HCT116 (cell line): ENCODE data around the gene POU2F3. TPM values are rescaled to one million over a fixed set of nuclear protein-coding genes. Genes with fewer than 3 reads are reported as not detected.

Experiments used
- ATAC-seq: fragments of 200-7000 bp; cut with Tn5 transposase; 2 replicates; pipeline ENCODE4 v1.9.1; 2020; ENCODE audit warnings: mild to moderate bottlenecking, moderate library complexity
- BruUV-seq: library from RNA; stranded (reverse); fragments of 400-500 nt; replicated peaks from 2 replicates; lab custom pipeline; 2021; lab: Mats Ljungman, UMichigan
- CTCF ChIA-PET: fragments of 300-600 bp; sonication (Branson Sonifier 250); formaldehyde crosslinking; loops from one replicate; lab custom pipeline; 2021; ENCODE audit warnings: antibody characterized with exemption; lab: Charles Lee
- POLR2A ChIA-PET: fragments of 300-600, 350-600 bp; sonication (Branson Sonifier 250); formaldehyde crosslinking; loops from one replicate; lab custom pipeline; 2021; ENCODE audit warnings: antibody characterized with exemption; lab: Charles Lee
- RAD21 ChIA-PET, 2 experiments: fragments of 300-600 bp; sonication (Branson Sonifier 250); formaldehyde crosslinking; loops; one replicate each; lab custom pipeline; 2023; ENCODE audit warnings: low total read pairs in 2 of 2; ENCODE audit not compliant: uncharacterized antibody in 2 of 2, unreplicated experiment in 2 of 2, low non-redundant PET in 1 of 2; lab: Charles Lee
- DNase-seq: peaks from one replicate; pipeline ENCODE4 v3.0.0-alpha.2; 2010; ENCODE audit warnings: low read depth, low spot score
- H2AFZ ChIP-seq: fragments of 200-600 bp; shearing (Covaris generic), sonication (generic); 2 replicates; pipeline ENCODE4 v1.6.1; 2017; ENCODE audit warnings: low read depth, mixed run types, mixed read lengths, antibody characterized with exemption, low read length; ENCODE audit not compliant: poor library complexity, severe bottlenecking
- H3K27ac ChIP-seq: 2 replicates; pipeline ENCODE4 v1.5.1; 2012; ENCODE audit warnings: low read depth, low read length
- H3K27me3 ChIP-seq: fragments of 200-600 bp; sonication (generic); 2 replicates; pipeline ENCODE4 v1.6.1; 2016; ENCODE audit warnings: mixed run types, low read length, mixed read lengths; ENCODE audit not compliant: insufficient read depth
- H3K36me3 ChIP-seq, 2 experiments: fragments of 200-500 bp in 1 of 2; fragments of 200-600 bp in 1 of 2; sonication (Bioruptor generic) in 1 of 2; sonication (generic) in 1 of 2; 2 replicates each; pipeline versions ENCODE4 v1.5.1 to v1.6.1; 2014 to 2016; ENCODE audit warnings: low read length in 2 of 2, inconsistent platforms in 1 of 2, mixed read lengths in 1 of 2, mixed run types in 1 of 2; ENCODE audit not compliant: insufficient read depth in 2 of 2, control insufficient read depth in 1 of 2
- H3K4me1 ChIP-seq, 2 experiments: fragments of 200-600 bp in 1 of 2; sonication (generic) in 1 of 2; 2 replicates each; pipeline versions ENCODE4 v1.5.1 to v1.6.1; 2012 to 2017; ENCODE audit warnings: low read length in 2 of 2, inconsistent platforms in 1 of 2, mild to moderate bottlenecking in 1 of 2, mixed read lengths in 1 of 2, mixed run types in 1 of 2, moderate library complexity in 1 of 2; ENCODE audit not compliant: insufficient read depth in 2 of 2, control insufficient read depth in 1 of 2
- H3K4me2 ChIP-seq: fragments of 200-600 bp; sonication (generic); 2 replicates; pipeline ENCODE4 v1.6.1; 2017; ENCODE audit warnings: mixed run types, low read length, mixed read lengths
- H3K4me3 ChIP-seq, 2 experiments: fragments of 200-600 bp in 1 of 2; sonication (generic) in 1 of 2; replicated peaks in 1 of 2; 2 replicates each; pipeline ENCODE4 v1.5.1; 2011 to 2016; ENCODE audit warnings: low read length in 2 of 2, control low read depth in 1 of 2, low read depth in 1 of 2, mild to moderate bottlenecking in 1 of 2, mixed read lengths in 1 of 2, mixed run types in 1 of 2
- H3K79me2 ChIP-seq: fragments of 200-600 bp; sonication (generic); 2 replicates; pipeline ENCODE4 v1.6.1; 2017; ENCODE audit warnings: mild to moderate bottlenecking, mixed run types, low read length, moderate library complexity, mixed read lengths; ENCODE audit not compliant: insufficient read depth
- H3K9ac ChIP-seq: fragments of 200-600 bp; sonication (generic); 2 replicates; pipeline ENCODE4 v1.6.1; 2016; ENCODE audit warnings: low read length, mixed read lengths
- H3K9me2 ChIP-seq: fragments of 200-600 bp; sonication (generic), shearing (Covaris generic); 2 replicates; pipeline ENCODE4 v1.6.1; 2017; ENCODE audit warnings: mixed run types, mild to moderate bottlenecking, moderate library complexity; ENCODE audit not compliant: insufficient read depth
- H3K9me3 ChIP-seq, 2 experiments: fragments of 200-500 bp in 1 of 2; fragments of 200-600 bp in 1 of 2; sonication (Bioruptor generic) in 1 of 2; sonication (generic) in 1 of 2; 2 replicates each; pipeline ENCODE4 v1.6.1; 2014 to 2017; ENCODE audit warnings: low read length in 2 of 2, mixed read lengths in 2 of 2, inconsistent platforms in 1 of 2, low read depth in 1 of 2, mild to moderate bottlenecking in 1 of 2, mixed run types in 1 of 2, moderate library complexity in 1 of 2; ENCODE audit not compliant: control insufficient read depth in 1 of 2, insufficient read depth in 1 of 2
- H4K20me1 ChIP-seq: fragments of 200-600 bp; sonication (generic), shearing (Covaris generic); 2 replicates; pipeline ENCODE4 v1.6.1; 2017; ENCODE audit warnings: mixed run types, mild to moderate bottlenecking, moderate library complexity; ENCODE audit not compliant: insufficient read depth
- CBX3 ChIP-seq: IDR thresholded peaks from 2 replicates; pipeline ENCODE4 v1.6.1; 2012; ENCODE audit warnings: low read depth
- CEBPB ChIP-seq: IDR thresholded peaks from 2 replicates; pipeline ENCODE4 v1.6.1; 2012; ENCODE audit warnings: low read depth
- EGR1 ChIP-seq: IDR thresholded peaks from 2 replicates; pipeline ENCODE4 v1.6.1; 2012; ENCODE audit warnings: low read depth
- EZH2phosphoT487 ChIP-seq: fragments of 200-600 bp; IDR thresholded peaks from 2 replicates; pipeline ENCODE4 v1.6.1; 2018; ENCODE audit warnings: antibody characterized with exemption, borderline replicate concordance
- FOSL1 ChIP-seq: IDR thresholded peaks from 2 replicates; pipeline ENCODE4 v1.6.1; 2012; ENCODE audit warnings: low read depth
- JUND ChIP-seq: IDR thresholded peaks from 2 replicates; pipeline ENCODE4 v1.6.1; 2012
- POLR2A ChIP-seq: IDR thresholded peaks from 2 replicates; pipeline ENCODE4 v1.7.0; 2011; ENCODE audit warnings: borderline replicate concordance; ENCODE audit not compliant: insufficient read depth, insufficient read length; ENCODE audit errors: extremely low read depth
- RAD21 ChIP-seq: IDR thresholded peaks from 2 replicates; pipeline ENCODE4 v1.6.1; 2012; ENCODE audit warnings: low read depth, mild to moderate bottlenecking
- SP1 ChIP-seq: IDR thresholded peaks from 2 replicates; pipeline ENCODE4 v1.6.1; 2012; ENCODE audit warnings: low read depth
- SRF ChIP-seq: IDR thresholded peaks from 2 replicates; pipeline ENCODE4 v1.6.1; 2012; ENCODE audit warnings: low read depth
- TCF7L2 ChIP-seq: IDR thresholded peaks from 2 replicates; pipeline ENCODE4 v1.7.0; 2011; ENCODE audit warnings: borderline replicate concordance, inconsistent platforms; ENCODE audit not compliant: insufficient read depth, insufficient read length; ENCODE audit errors: extremely low read depth
- YY1 ChIP-seq: IDR thresholded peaks from 2 replicates; pipeline ENCODE4 v1.6.1; 2011; ENCODE audit warnings: low read length, low read depth, moderate library complexity, mild to moderate bottlenecking; ENCODE audit not compliant: insufficient replicate concordance; ENCODE audit errors: extremely low read depth
- ZNF274 ChIP-seq: fragments of 200-500 bp; sonication (Bioruptor generic); IDR thresholded peaks from 2 replicates; pipeline ENCODE4 v1.6.1; 2014; ENCODE audit warnings: mild to moderate bottlenecking, low read depth, low read length, inconsistent platforms
- intact Hi-C: fragments of 100-400 bp; cut with micrococcal nuclease; formaldehyde crosslinking; loops from 2 replicates; pipeline ENCODE4 v1.10.0; 2022
- total RNA-seq: library from RNA; stranded (reverse); gene quantifications from one replicate; pipeline ENCODE4 v1.2.1, GENCODE V29; 2021; ENCODE audit not compliant: unreplicated experiment
- TF ChIP-seq, protein P1 (sequence below), 3 experiments: fragments of 200-600 bp in 1 of 3; sonication (generic) in 1 of 3; IDR thresholded peaks in 2 of 3; conservative IDR thresholded peaks in 1 of 3; 2 replicates each; pipeline ENCODE4 v1.5.1; 2012 to 2017; ENCODE audit warnings: low read depth in 2 of 3, low read length in 2 of 3, antibody characterized with exemption in 1 of 3, borderline replicate concordance in 1 of 3, control low read depth in 1 of 3, mild to moderate bottlenecking in 1 of 3, mixed read lengths in 1 of 3, mixed run types in 1 of 3, moderate library complexity in 1 of 3; ENCODE audit not compliant: insufficient read depth in 1 of 3
- TF ChIP-seq, protein P2 (sequence below): IDR thresholded peaks from 2 replicates; pipeline ENCODE4 v1.6.1; 2012
- TF ChIP-seq, protein P3 (sequence below): IDR thresholded peaks from 2 replicates; pipeline ENCODE4 v1.6.1; 2012

POU2F3 gene
- total RNA-seq, 1 experiment from 2014 or later, result 0.15 TPM

DNA sequence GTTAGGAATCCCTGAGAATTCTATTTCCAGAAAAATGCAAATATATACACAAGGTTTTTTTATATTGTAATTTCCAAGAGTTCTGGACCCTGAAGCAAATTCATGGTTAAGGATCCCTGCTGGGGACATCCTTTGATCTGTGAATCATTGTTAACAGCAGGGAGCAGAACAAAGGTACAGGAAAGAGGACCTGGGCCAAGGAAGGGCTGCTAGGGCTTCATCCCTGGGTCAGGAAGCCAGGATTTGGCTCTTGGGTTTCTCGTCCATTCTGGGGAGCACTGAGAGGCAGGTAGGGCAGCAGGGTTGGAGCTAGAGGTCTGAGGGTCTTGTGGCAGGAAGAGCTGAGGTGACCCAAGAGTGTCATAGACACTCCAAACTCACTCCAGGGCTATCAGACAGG, 39.3 kb upstream of the POU2F3 start:
- RAD21 ChIA-PET, result no interaction called here
- Histone ChIP-seq H3K27ac (no peak overlapping the region), H3K4me2 (0 out of 2 replicates have a peak overlapping the region, but pooled peaks have one; percentile 1), H3K9me3 (no peaks in the 10 kb centered on the region), H4K20me1 (no peaks in the 10 kb centered on the region), H3K27me3 (no peaks in the 10 kb centered on the region), H3K9ac (no peak overlapping the region), H2AFZ (no peak overlapping the region), H3K36me3 (no peaks in the 10 kb centered on the region), H3K4me1 (peaks cover 0 to 19% of the 10 kb centered on the region in 2 experiments; a peak in 1 of 4 replicates)
- POLR2A ChIA-PET, result no interaction called here
- CTCF ChIA-PET, result no interaction called here
- TF ChIP-seq RAD21 (no peak), JUND (no peak), ZNF274 (no peak), TCF7L2 (peak; percentile 75), SRF (no peak), POLR2A (no peak), FOSL1 (no peak)
- TF ChIP-seq, all 23 proteins: peak for 1
- intact Hi-C loops, result no loop called here
- Histone ChIP-seq H3K79me2 (no peaks in the 10 kb centered on the region), H3K4me3 (no peak overlapping the region), H3K9me2 (no peaks in the 10 kb centered on the region)
- no TSS peak for BruUV-seq
- peak; percentile 54 for ATAC-seq
- DNase-seq, result no peak

DNA sequence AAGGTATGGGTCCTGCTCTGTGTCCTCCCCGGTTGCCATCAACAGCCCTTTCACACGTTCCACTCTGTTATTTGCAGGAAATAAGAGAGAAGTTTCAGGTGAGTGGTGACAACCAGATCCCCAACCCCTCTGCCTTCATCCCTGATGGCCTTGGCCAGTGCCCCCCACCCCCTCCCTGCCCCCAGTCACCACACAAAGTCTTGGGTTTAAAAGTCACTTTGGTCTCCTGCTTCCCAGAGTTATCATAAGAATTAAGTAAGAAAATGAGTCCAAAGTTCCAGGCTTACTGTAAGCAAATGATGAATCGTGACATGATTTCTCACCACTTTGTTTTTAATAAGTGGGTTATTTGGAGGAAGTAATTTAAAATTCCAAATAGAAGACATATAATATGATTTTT, 38.3 kb upstream of the POU2F3 start:
- H3K9me3 ChIP-seq, result no peaks in the 10 kb centered on the region
- H3K4me2 ChIP-seq, result no peak overlapping the region
- no peak overlapping the region for H3K9ac ChIP-seq
- H3K4me3 ChIP-seq, result no peak overlapping the region
- H3K4me1 ChIP-seq, result peaks cover 0 to 20% of the 10 kb centered on the region in 2 experiments; a peak in 1 of 4 replicates
- CTCF ChIA-PET, result no interaction called here
- no peaks in the 10 kb centered on the region for H3K36me3 ChIP-seq
- no TSS peak for BruUV-seq
- no peaks in the 10 kb centered on the region for H3K9me2 ChIP-seq
- no peak for ATAC-seq
- POLR2A ChIA-PET, result no interaction called here
- RAD21 ChIA-PET, result no interaction called here
- no peaks in the 10 kb centered on the region for H3K79me2 ChIP-seq
- no peak overlapping the region for H3K27ac ChIP-seq
- H3K27me3 ChIP-seq, result no peaks in the 10 kb centered on the region
- TF ChIP-seq, protein P1, sequence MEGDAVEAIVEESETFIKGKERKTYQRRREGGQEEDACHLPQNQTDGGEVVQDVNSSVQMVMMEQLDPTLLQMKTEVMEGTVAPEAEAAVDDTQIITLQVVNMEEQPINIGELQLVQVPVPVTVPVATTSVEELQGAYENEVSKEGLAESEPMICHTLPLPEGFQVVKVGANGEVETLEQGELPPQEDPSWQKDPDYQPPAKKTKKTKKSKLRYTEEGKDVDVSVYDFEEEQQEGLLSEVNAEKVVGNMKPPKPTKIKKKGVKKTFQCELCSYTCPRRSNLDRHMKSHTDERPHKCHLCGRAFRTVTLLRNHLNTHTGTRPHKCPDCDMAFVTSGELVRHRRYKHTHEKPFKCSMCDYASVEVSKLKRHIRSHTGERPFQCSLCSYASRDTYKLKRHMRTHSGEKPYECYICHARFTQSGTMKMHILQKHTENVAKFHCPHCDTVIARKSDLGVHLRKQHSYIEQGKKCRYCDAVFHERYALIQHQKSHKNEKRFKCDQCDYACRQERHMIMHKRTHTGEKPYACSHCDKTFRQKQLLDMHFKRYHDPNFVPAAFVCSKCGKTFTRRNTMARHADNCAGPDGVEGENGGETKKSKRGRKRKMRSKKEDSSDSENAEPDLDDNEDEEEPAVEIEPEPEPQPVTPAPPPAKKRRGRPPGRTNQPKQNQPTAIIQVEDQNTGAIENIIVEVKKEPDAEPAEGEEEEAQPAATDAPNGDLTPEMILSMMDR (IDR thresholded peaks at IDR 0.05 in 2 of 3, conservative IDR thresholded peaks at IDR 0.05 in 1 of 3; ENCODE audit: borderline replicate concordance in 1 of 3, insufficient read depth in 1 of 3, low read depth in 2 of 3, low read length in 2 of 3), result no peak
- no peak for TF ChIP-seq JUND
- TF ChIP-seq TCF7L2, result no peak
- no peak for TF ChIP-seq EZH2phosphoT487
- TF ChIP-seq, protein P2, sequence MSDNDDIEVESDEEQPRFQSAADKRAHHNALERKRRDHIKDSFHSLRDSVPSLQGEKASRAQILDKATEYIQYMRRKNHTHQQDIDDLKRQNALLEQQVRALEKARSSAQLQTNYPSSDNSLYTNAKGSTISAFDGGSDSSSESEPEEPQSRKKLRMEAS, result no peak
- TF ChIP-seq, protein P3, sequence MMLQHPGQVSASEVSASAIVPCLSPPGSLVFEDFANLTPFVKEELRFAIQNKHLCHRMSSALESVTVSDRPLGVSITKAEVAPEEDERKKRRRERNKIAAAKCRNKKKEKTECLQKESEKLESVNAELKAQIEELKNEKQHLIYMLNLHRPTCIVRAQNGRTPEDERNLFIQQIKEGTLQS, result no peak
- TF ChIP-seq ZNF274, result no peak
- no peak for TF ChIP-seq EGR1
- TF ChIP-seq SP1, result no peak
- no peak for TF ChIP-seq POLR2A
- TF ChIP-seq CBX3, result no peak
- no peak for TF ChIP-seq YY1
- TF ChIP-seq CEBPB, result no peak
- intact Hi-C loops, result no loop called here
- H2AFZ ChIP-seq, result no peak overlapping the region
- no peak for DNase-seq
- H4K20me1 ChIP-seq, result no peaks in the 10 kb centered on the region
